ENCODE measurements around the gene TRIM28. TPM values are rescaled to one million over a fixed set of nuclear protein-coding genes. Genes with fewer than 3 reads are reported as not detected.
A peak's percentile ranks its signal among the peaks of the same experiment; 100 is the strongest.

Gene TRIM28
- total and polyA plus RNA-seq, 9 of the 15 experiments (the other 6 are each of a cell fraction or from before 2014, with no cell fraction given): 12.1 to 797 (median 490) TPM

DNA sequence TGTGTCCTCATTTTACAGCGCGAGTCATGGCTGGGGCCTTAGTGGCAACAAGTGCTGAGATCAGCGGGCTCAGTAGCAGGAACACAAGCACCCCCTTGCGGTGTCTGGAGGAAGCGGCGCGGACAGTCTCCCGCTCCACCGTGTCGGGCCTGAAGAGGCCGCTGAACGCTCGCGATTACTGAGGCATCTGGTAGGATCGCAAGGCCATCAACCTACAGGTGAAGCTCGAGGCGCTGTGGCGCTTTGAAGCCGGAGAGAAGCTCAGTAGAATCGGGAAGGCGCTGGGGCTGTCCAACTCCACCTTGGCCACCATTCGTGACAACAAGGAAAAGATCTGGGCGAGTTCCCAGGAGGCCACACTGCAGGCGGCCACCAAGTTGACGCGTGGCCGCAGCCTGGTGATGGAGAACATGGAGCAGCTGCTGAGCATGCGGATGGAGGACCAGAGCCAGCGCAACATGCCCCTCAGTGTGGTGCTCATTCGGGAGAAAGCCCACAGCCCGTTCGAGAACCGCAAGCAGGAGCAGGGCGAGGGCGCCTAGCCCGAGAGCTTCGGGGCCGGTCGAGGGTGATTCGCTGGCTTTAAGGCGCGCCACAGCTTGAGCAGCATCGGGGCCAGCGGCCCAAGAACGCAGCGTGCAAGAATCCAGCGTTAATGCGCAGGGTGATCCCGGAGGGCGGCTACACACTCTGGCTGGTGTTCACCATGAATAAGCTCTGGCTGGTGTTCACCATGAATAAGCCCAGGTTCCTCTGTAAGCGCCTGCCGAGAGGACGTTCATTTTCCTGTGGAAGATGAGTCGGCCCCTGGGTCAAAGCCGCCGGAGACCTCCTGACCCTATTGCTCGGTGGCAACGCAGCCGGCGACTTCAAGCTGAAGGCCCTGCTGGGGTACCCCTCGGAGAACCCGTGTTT is 37.6 kb downstream of the TRIM28 start (continued):
- TF ChIP-seq GTF3C2 (IDR thresholded peaks at IDR 0.05; ENCODE audit: borderline replicate concordance, extremely low read depth, insufficient read length): peak; percentile 90
- no peak for TF ChIP-seq RBM22 (IDR thresholded peaks at IDR 0.05; ENCODE audit: low read depth, low read length, poor library complexity, severe bottlenecking)
- peak; percentile 20; the same call in 1 of the 2 replicates for TF ChIP-seq MEF2A (IDR thresholded peaks at IDR 0.05; ENCODE audit: control insufficient read depth, low read depth, low read length)
- TF ChIP-seq MAFF (IDR thresholded peaks at IDR 0.05; ENCODE audit: low read length): peak; percentile 74
- TF ChIP-seq YY1 (IDR thresholded peaks at IDR 0.05; ENCODE audit: borderline replicate concordance in 1 of 3, control insufficient read depth in 1 of 3, extremely low read depth in 1 of 3, insufficient read depth in 3 of 3, insufficient read length in 1 of 3, insufficient replicate concordance in 2 of 3, low read depth in 1 of 3, low read length in 2 of 3): peak in 2 of 3 experiments; percentile 58 to 73
- 0 out of 2 replicates have a peak, but pooled peaks have one; percentile 38 for TF ChIP-seq SRSF3 (IDR thresholded peaks at IDR 0.05; ENCODE audit: insufficient read depth, low read length)
- TF ChIP-seq ZNF197 (CRISPR knock-in tag; IDR thresholded peaks at IDR 0.05; ENCODE audit: low read depth): 0 out of 2 replicates have a peak, but pooled peaks have one; percentile 34
- TF ChIP-seq SP2 (IDR thresholded peaks at IDR 0.05; ENCODE audit: extremely low read depth, low read depth, low read length, poor library complexity, severe bottlenecking): no peak
- peak; percentile 98 for TF ChIP-seq DEAF1 (CRISPR knock-in tag; IDR thresholded peaks at IDR 0.05)
- TF ChIP-seq THRA (IDR thresholded peaks at IDR 0.05): no peak
- TF ChIP-seq ZNF444 (CRISPR knock-in tag; IDR thresholded peaks at IDR 0.05): no peak
- peak; percentile 51; the same call in 1 of the 2 replicates for TF ChIP-seq SMARCA4 (IDR thresholded peaks at IDR 0.05)
- TF ChIP-seq L3MBTL2 (IDR thresholded peaks at IDR 0.05): peak; percentile 95
- peak; percentile 92 for TF ChIP-seq CC2D1A (IDR thresholded peaks at IDR 0.05)
- TF ChIP-seq RUNX1 (IDR thresholded peaks at IDR 0.05; ENCODE audit: low read depth): peak; percentile 59; the same call in 1 of the 2 replicates
- no peak for TF ChIP-seq ZNF586 (CRISPR knock-in tag; conservative IDR thresholded peaks at IDR 0.05)
- TF ChIP-seq CEBPB (tag; IDR thresholded peaks at IDR 0.05): no peak
- peak in 1 of 2 experiments; percentile 83; a peak in 1 of 4 replicates for TF ChIP-seq NONO (IDR thresholded peaks at IDR 0.05; ENCODE audit: low read depth in 2 of 2, low read length in 1 of 2)
- no peak for TF ChIP-seq ZNF354B (CRISPR knock-in tag; IDR thresholded peaks at IDR 0.05)
- no peak for TF ChIP-seq ZNF146 (CRISPR knock-in tag; IDR thresholded peaks at IDR 0.05; ENCODE audit: unreplicated experiment)

All from K562 (cell line).